NCI-H1930 (cell line): ENCODE results near the gene FADD.
"Not testable (repeated sequence)": the region's sequence is repeated elsewhere in the genome, so short reads cannot be mapped to it uniquely, and the experiment has no call there.

ENCODE experiments used
- DNase-seq, 2 experiments: peaks; one replicate each; lab custom pipeline; 2025; lab: John Stamatoyannopoulos, UW

The FADD gene

GRCh38 chr11:70182266-70182665 lies 20.8 kb upstream of the FADD start:
- no peak for DNase-seq

GRCh38 chr11:70183032-70183431 lies 20.1 kb upstream of the FADD start:
- no peak for DNase-seq

- DNase-seq, result no peak
Measured at GRCh38 chr11:70183483-70184176, 19.5 kb upstream of the FADD start.

- no peak for DNase-seq
Measured at GRCh38 chr11:70184396-70184795, 18.7 kb upstream of the FADD start.

GRCh38 chr11:70185348-70186055 lies 17.6 kb upstream of the FADD start:
- no peak for DNase-seq

GRCh38 chr11:70186420-70186819 lies 16.7 kb upstream of the FADD start:
- no peak for DNase-seq

- DNase-seq, result no peak
Measured at GRCh38 chr11:70186936-70187335, 16.2 kb upstream of the FADD start.

- DNase-seq, result no peak
Measured at GRCh38 chr11:70187771-70188170, 15.3 kb upstream of the FADD start.

- DNase-seq, result no peak
Measured at GRCh38 chr11:70189622-70190021, 13.5 kb upstream of the FADD start.

GRCh38 chr11:70191495-70192140 lies 11.5 kb upstream of the FADD start:
- DNase-seq, result peak in 1 of 2 experiments; percentile 55

- no peak for DNase-seq
Measured at GRCh38 chr11:70192666-70193410, 10.3 kb upstream of the FADD start.

GRCh38 chr11:70193411-70194292 lies 9.4 kb upstream of the FADD start:
- no peak for DNase-seq

- DNase-seq, result no peak
Measured at GRCh38 chr11:70194792-70195791, 8.0 kb upstream of the FADD start.

- DNase-seq, result no peak
Measured at GRCh38 chr11:70200212-70200844, 2.8 kb upstream of the FADD start.

GRCh38 chr11:70201047-70201446 lies 2.0 kb upstream of the FADD start:
- not testable (repeated sequence) for DNase-seq

- DNase-seq, result no peak
Measured at GRCh38 chr11:70201882-70202861, 924 bp upstream of the FADD start.

- no peak for DNase-seq
Measured at GRCh38 chr11:70203751-70204465, 812 bp downstream of the FADD start.

- no peak for DNase-seq
Measured at GRCh38 chr11:70204466-70204799, 1.3 kb downstream of the FADD start.
